HL-60/S4 (cell line): Measurements from ENCODE around the gene BAK1.
"Not testable (repeated sequence)": the region's sequence is repeated elsewhere in the genome, so short reads cannot be mapped to it uniquely, and the experiment has no call there.

Experiments
- in situ Hi-C: fragments of 300-500 bp; cut with MboI; formaldehyde crosslinking; loops from 2 replicates; pipeline ENCODE4 v1.14.3; 2022; ENCODE audit warnings: low sequenced_read_pairs

Gene BAK1

DNA sequence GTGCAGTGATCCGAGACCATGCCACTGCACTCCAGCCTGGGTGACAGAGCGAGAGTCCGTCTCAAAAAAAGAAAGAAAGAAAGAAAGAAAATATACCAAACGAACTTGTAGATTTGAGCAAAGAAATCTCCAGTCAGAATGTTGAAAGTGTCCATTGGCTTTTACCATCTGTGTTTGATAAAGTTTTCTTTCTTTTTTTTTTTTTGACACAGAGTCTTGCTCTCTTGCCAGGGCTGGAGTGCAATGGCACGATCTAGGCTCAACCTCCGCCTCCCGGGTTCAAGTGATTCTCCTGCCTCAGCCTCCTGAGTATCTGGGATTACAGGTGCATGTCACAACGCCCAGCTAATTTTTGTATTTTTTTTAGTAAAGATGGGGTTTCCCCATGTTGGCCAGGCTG lies 21.3 kb downstream of the BAK1 start:
- in situ Hi-C loops = no loop called here

DNA sequence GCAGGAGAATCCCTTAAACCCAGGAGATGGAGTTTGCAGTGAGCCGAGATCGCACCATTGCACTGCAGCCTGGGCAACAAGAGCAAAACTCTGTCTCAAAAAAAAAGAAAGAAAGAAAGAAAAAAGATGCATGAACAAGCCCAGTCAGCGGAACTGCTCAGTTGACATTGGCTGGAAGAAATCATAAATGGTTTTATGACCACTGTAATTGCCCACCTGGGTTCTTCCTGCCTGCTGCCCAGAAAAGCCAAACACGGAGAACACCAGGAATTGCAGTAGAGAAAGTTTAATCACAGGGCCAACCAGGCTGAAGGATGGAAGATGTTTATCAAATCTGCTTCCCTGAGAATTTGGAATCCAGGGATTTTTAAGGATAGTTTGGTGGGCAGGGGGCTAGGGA lies 22.7 kb downstream of the BAK1 start:
- in situ Hi-C loops = no loop called here

DNA sequence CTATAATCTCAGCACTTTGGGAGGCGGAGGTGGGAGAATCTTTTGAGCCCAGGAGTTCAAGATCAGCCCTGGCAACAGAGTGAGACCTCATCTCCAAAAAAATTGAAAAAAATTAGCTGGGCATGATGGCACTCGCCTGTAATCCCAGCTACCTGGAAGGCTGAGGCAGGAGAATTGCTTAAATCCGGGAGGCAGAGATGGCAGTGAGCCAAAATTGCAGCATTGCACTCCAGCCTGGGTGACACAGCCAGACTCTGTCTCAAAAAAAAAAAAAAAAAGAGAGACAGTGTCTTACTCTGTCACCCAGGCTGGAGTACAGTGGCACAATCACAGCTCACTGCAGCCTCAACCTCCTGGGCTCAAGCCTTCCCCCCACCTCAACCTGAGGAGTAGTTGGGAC lies 27.2 kb downstream of the BAK1 start:
- in situ Hi-C loops = not testable (repeated sequence)

DNA sequence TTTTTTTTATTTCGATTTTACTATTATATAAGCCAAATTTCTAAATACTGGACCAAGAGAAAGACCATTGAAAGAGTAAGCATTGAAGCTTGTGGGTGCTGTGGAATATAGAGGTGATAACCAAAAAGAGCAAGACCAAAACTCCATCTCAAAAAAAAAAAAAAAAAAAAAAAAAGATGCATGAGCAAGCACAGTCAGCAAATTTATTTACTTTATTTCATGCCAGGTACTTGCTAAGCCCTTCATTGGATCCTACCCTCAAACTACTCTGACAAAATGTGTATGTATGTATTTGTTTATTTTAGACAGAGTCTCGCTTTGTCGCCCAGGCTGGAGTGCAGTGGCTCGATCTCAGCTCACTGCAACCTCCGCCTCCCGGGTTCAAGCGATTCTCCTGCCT lies 27.8 kb downstream of the BAK1 start:
- in situ Hi-C loops = no loop called here

DNA sequence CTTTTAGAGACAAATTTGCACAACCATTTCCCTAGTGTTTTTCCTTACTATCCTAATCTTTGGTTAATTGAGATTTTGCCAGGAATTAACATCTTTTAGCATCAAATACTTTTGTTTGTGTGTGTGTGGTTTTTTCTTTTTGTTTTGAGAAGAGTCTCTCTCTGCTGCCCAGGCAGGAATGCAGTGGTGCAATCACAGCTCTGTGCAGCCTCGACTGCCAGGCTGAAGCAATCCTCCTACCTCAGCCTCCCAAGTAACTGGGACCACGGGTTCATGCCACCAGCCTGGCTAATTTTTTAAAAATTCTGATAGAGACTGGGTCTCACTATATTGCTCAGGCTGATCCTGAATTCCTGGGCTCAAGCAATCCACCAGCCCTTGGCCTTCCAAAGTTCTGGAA lies 28.5 kb downstream of the BAK1 start:
- in situ Hi-C loops = no loop called here

DNA sequence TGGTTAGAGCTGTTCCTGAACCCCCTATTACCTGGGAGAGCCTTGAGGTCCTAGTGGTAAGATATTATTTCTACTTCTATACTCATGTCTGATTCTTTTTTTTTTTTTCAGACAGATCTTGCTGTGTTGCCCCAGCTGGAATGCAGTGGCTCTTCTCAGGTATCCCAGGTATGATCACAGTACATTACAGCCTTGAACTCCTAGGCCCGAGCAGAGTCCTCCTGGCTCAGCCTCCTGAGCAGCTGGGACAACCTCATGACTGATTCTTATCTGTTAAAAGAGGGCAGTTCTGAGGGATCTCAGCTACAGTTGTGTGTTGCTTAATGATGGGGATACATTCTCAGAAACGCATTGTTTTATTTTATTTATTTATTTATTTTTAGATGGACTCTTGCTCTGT lies 30.2 kb downstream of the BAK1 start:
- in situ Hi-C loops = no loop called here

DNA sequence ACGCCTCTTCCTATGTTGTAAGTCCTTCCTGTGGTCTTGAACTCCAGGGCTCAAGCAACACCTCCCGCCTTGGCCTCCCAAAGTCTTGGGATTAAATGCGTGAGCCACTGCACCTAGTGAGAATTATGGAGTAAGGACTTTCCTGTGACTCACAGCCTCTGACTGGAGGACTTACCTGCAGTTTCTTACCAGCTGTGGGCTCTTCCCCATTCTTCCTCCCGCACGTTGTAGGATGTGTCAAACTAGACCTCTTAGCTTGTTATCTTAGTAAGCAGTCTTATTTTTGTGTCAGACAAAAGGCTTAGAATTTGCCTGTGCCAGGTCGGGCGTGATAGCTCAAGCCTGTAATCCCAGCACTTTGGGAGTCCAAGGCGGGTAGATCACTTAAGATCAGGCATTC lies 30.9 kb downstream of the BAK1 start:
- in situ Hi-C loops = no loop called here

DNA sequence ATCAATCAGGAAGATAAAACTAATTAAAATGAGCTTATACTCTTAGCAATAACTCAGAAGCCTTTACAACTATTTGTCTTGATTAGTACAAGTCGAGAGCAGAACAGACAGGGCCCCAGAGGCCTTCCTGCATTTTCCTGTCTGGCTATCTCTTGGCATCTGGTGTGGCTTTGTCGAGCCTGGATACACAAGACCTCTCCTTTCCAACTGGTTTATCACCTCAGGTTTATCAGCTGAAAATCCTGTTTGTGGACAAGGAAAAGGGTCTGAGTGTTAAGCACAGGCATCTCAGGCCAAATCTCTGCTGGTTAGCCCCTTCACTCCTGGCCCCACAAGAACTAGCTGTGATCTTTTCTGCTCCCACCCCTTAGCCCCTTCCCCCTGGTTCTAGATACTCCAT lies 32.6 kb downstream of the BAK1 start:
- in situ Hi-C loops = no loop called here

DNA sequence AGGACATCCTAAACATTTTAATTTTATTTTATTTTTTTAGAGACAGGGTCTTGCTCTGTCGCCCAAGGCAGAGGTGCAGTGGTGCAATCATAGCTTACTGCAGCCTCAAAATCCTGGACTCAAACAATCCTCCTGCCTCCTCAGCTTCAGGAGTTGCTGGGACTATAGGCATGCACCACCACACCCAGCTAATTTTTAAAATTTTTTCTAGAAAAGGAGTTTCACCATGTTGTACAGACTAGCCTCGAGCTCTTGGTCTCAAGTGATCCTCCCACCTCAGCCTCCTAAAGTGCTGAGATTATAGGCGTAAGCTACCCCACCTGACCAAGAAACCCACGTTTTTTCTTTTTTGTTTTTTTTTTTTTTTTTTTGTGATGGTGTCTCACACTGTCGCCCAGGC lies 33.3 kb downstream of the BAK1 start:
- in situ Hi-C loops = no loop called here

DNA sequence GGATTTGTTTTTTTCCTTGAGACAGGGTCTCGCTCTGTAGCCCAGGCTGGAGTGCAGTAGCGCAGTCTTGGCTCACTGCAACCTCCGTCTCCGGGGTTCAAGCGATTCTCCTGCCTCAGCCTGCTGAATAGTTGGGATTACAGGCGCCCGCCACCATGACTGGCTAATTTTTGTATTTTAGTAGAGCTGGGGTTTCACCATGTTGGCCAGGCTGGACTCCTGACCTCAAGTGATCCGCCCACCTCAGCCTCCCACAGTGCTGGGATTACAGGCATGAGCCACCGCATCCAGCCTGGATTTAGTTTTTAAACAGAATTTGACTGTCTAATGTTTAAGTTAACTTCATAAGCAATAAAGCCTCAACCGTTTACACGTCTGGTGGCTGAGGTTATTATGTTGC lies 34.8 kb downstream of the BAK1 start:
- in situ Hi-C loops = not testable (repeated sequence)

DNA sequence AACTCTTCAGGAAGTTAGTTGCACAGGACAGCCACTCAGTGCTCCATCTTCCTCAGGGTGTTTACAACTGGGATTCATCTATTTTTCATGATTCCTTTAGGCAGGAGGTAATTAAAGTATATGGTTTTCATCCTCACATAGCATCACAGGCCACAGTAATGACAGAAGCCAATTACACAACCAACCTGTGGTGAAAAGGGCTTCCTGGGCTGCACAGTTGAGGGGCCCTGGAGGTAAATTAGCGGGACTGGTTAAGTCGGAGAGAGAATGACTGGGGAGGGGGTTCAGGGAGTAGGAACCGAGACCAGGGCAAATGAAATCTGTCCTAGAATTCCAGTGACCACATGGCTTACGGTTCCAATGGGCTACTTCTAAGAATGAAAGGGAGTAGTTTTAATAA lies 37.0 kb downstream of the BAK1 start:
- in situ Hi-C loops = no loop called here

DNA sequence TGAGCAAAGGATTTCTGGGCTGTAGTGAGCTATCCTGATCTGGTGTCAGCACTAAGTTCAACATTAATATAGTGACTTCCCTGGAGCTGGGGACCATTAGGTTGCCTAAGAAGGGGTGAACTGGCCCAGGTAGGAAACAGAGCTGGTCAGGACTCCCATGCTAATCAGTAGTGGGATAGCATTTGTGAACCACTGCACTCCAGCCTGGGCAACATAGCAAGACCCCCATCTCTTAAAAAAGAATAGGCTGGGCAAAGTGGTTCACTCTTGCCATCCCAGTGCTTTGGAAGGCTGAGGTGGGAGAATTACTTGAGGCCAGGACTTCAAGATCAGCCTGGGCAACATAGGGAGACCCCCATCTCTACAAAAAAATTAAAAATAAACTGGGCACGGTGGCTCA lies 39.3 kb downstream of the BAK1 start:
- in situ Hi-C loops = no loop called here

DNA sequence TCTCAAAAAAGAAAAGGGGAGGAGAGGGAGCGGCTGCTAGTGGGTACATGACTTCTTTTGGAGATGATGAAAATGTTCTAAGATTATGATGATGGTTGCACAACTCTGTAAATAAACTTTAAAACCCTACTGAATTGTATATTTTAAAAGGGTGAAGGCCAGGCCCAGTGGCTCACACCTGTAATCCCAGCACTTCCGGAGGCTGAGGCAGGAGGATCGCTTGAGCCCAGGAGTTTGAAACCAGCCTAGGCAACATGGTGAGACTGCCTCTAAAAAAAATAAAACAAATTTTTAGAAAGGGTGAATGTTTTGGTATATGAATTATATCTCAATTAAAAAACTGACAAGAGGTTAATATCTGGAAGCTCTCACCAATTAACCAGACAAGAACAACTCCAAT lies 45.4 kb downstream of the BAK1 start:
- in situ Hi-C loops = no loop called here

DNA sequence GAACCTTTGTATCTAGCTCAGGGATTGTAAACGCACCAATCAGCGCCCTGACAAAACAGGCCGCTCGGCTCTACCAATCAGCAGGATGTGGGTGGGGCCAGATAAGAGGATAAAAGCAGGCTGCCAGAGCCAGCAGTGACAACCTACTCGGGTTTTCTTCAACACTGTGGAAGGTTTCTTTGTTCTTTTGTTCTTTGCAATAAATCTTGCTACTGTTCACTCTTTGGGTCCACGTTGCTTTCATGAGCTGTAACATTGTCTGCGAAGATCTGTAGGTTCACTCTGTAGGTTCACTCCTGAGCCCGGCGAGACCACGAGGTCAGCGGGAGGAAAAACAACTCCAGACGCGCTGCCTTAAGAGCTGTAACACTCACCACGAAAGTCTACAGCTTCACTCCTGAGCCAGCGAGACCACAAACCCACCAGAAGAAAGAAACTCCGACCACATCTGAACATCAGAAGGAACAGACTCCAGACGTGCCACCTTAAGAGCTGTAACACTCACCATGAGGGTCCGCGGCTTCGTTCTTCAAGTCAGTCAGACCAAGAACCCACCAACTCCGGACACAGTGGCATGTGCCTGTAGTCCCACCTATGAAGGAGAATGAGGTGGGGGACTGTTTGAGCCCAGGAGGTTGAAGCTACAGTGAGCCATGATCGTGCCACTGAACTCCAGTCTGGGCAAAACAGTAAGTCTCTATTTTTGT lies 46.8 kb downstream of the BAK1 start:
- in situ Hi-C loops = not testable (repeated sequence)

DNA sequence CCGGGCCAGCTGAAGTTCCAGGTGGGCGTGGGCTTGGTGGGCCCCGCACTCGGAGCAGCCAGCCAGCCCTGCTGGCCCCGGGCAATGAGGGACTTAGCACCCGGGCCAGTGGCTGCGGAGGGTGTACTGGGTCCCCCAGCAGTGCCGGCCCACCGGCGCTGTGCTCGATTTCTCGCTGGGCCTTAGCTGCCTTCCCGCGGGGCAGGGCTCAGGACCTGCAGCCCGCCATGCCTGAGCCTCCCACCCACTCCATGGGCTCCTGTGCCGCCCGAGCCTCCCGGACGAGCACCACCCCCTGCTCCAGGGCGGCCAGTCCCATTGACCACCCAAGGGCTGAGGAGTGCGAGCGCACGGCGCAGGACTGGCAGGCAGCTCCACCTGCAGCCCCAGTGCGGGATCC lies 47.6 kb downstream of the BAK1 start:
- in situ Hi-C loops = not testable (repeated sequence)

DNA sequence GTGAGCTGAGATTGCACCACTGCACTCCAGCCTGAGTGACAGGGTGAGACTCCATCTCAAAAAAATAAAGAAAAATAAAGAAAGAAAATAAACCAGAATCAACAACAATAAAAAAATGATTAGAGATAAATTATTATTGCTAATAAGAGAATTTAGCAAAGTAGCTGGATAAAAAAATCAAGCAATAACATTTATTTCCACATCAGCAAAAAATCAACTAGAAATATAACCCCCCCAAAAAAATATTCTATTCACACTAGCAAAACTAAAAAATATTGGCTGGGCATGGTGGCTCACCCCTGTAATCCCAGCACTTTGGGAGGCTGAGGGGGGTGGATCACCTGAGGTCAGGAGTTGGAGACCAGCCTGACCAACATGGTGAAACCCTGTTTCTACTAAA lies 49.5 kb downstream of the BAK1 start:
- in situ Hi-C loops = not testable (repeated sequence)
